ENCODE measurements around the gene GHR.

- TF ChIP-seq POLR2A (IDR thresholded peaks at IDR 0.05; ENCODE audit: low read depth, low read length) (no peak), GABPA (IDR thresholded peaks at IDR 0.05; ENCODE audit: low read depth) (no peak), MAX (IDR thresholded peaks at IDR 0.05; ENCODE audit: low read depth, low read length) (no peak)
Observed at GRCh38 chr5:42750507-42750906, 327.3 kb downstream of the GHR start.

All from GM12878 (cell line).